Upper lobe of left lung (tissue), 6 donors: ENCODE data around the gene CBX2. TPM values are rescaled to one million over a fixed set of nuclear protein-coding genes. Genes with fewer than 3 reads are reported as not detected.

ENCODE experiments used
- ATAC-seq, 2 donors: fragments of 200-7000 bp; cut with Tn5 transposase; one replicate each; pipeline ENCODE4 v1.9.1; 2022; ENCODE audit warnings: mild to moderate bottlenecking in 2 of 2, moderate library complexity in 2 of 2; ENCODE audit not compliant: low FRiP score in 2 of 2
- DNase-seq, 2 donors: peaks; one replicate each; pipeline ENCODE4 v3.0.0-alpha.2; 2019 to 2020
- H3K27ac ChIP-seq, 4 donors: fragments of 200-600 bp; sonication (generic); one replicate each; pipeline ENCODE4 v1.5.1; 2016 to 2019
- H3K27me3 ChIP-seq, 4 donors: fragments of 200-600 bp; sonication (generic); one replicate each; pipeline ENCODE4 v1.5.1; 2017 to 2019
- H3K36me3 ChIP-seq, 4 donors: fragments of 200-600 bp; sonication (generic); one replicate each; pipeline ENCODE4 v1.5.1; 2016 to 2019
- H3K4me1 ChIP-seq, 4 donors: fragments of 200-600 bp; sonication (generic); one replicate each; pipeline ENCODE4 v1.5.1; 2018 to 2019
- H3K4me3 ChIP-seq, 4 donors: fragments of 200-600 bp; sonication (generic); one replicate each; pipeline ENCODE4 v1.5.1; 2017 to 2019; ENCODE audit warnings: mild to moderate bottlenecking in 2 of 4, moderate library complexity in 1 of 4
- H3K9me3 ChIP-seq, 4 donors: fragments of 200-600 bp; sonication (generic); one replicate each; pipeline ENCODE4 v1.5.1; 2018 to 2019
- CTCF ChIP-seq, 6 experiments: fragments of 450-650 bp in 4 of 6; fragments of 200-600 bp in 2 of 6; sonication (generic) in 2 of 6; IDR thresholded peaks; one replicate each; pipeline ENCODE4 v1.5.1; 2016 to 2019; ENCODE audit warnings: antibody characterized with exemption in 6 of 6
- EP300 ChIP-seq, 4 donors: sonication (generic); formaldehyde crosslinking; IDR thresholded peaks; one replicate each; pipeline ENCODE4 v1.5.1; 2017; ENCODE audit warnings: antibody characterized with exemption in 4 of 4, control low read depth in 2 of 4
- POLR2A ChIP-seq, 4 donors: fragments of 450-650 bp; IDR thresholded peaks; one replicate each; pipeline ENCODE4 v1.5.1; 2016 to 2017; ENCODE audit warnings: antibody characterized with exemption in 4 of 4, mild to moderate bottlenecking in 2 of 4
- POLR2AphosphoS5 ChIP-seq, 2 donors: sonication (generic); formaldehyde crosslinking; IDR thresholded peaks; one replicate each; pipeline ENCODE4 v1.5.1; 2017; ENCODE audit warnings: antibody characterized with exemption in 2 of 2
- WGBS, 2 donors: methylation state at CpG; one replicate each; pipeline ENCODE4 v1.1.5; 2017 to 2018; 5-methylcytosine and 5-hydroxymethylcytosine counted together
- total RNA-seq, 6 donors: library from RNA; depleted of rRNA in 4 of 6; stranded (reverse); fragments of >200 nt in 4 of 6; gene quantifications; one replicate each; pipeline versions ENCODE4 v1.1.0 to v1.2.1, GENCODE V29; 2016 to 2021
- donor health status: DM: no; HTN: no; CAD: no; lungs with moderate emphysema.
- donor health status: DM: no; HTN: yes; CAD: no; lungs with severe emphysema.

CBX2 gene
- total RNA-seq, 6 donors from 2014 or later, result 0.89 to 4.7 (median 1.5) TPM

- peaks cover 8 to 63% (median 49%) of the 10 kb centered on the region in 4 donors for H3K27me3 ChIP-seq
- DNase-seq (peak; percentile 66 to 93), ATAC-seq (peak; percentile 47 to 80)
- peaks cover 48 to 56% (median 50%) of the 10 kb centered on the region in 4 donors for H3K4me1 ChIP-seq
- H3K9me3 ChIP-seq, result peaks cover 0 to 4% (median 0%) of the 10 kb centered on the region in 4 donors
- WGBS, 2 donors, result 10% methylated on average over 74 of the region's 96 CpGs; no CpG with 5 or more reads in 1 of the 2 donors
- H3K4me3 ChIP-seq, result peak overlapping the region in 3 of 4 donors; percentile 16 to 36 (median 27)
- TF ChIP-seq CTCF (IDR thresholded peaks at IDR 0.05) (no peak), POLR2AphosphoS5 (IDR thresholded peaks at IDR 0.05) (no peak), EP300 (IDR thresholded peaks at IDR 0.05) (no peak), POLR2A (IDR thresholded peaks at IDR 0.05) (peak in 1 of 4 donors; percentile 42)
- H3K27ac ChIP-seq, result peak overlapping the region in 1 of 4 donors; percentile 27
- H3K36me3 ChIP-seq, result no peaks in the 10 kb centered on the region
Measured at GRCh38 chr17:79814974-79815835, 37.3 kb downstream of the CBX2 start.

GRCh38 chr17:79815836-79816461 lies 38.0 kb downstream of the CBX2 start:
- ATAC-seq (no peak), DNase-seq (no peak)
- H3K27me3 ChIP-seq, result peaks cover 8 to 56% (median 42%) of the 10 kb centered on the region in 4 donors
- TF ChIP-seq EP300 (IDR thresholded peaks at IDR 0.05), result no peak
- no peak for TF ChIP-seq POLR2A (IDR thresholded peaks at IDR 0.05)
- TF ChIP-seq POLR2AphosphoS5 (IDR thresholded peaks at IDR 0.05), result no peak
- TF ChIP-seq CTCF (IDR thresholded peaks at IDR 0.05), result no peak
- WGBS, 2 donors, result 60 to 87% methylated on average over 16 to 35 of the region's 41 CpGs
- H3K27ac ChIP-seq, result no peak overlapping the region
- H3K9me3 ChIP-seq, result peaks cover 0 to 4% (median 0%) of the 10 kb centered on the region in 4 donors
- H3K4me1 ChIP-seq, result peaks cover 42 to 49% (median 44%) of the 10 kb centered on the region in 4 donors
- H3K4me3 ChIP-seq, result no peak overlapping the region
- no peaks in the 10 kb centered on the region for H3K36me3 ChIP-seq

- WGBS, 2 donors, result 92 to 94% methylated on average over 9 to 12 of the region's 12 CpGs
- no peak for TF ChIP-seq CTCF (IDR thresholded peaks at IDR 0.05)
- no peak for TF ChIP-seq POLR2A (IDR thresholded peaks at IDR 0.05)
- no peak for TF ChIP-seq POLR2AphosphoS5 (IDR thresholded peaks at IDR 0.05)
- TF ChIP-seq EP300 (IDR thresholded peaks at IDR 0.05), result no peak
- peak in 1 of 2 donors; percentile 30 for DNase-seq
- H3K27ac ChIP-seq, result no peak overlapping the region
- peaks cover 21 to 26% (median 23%) of the 10 kb centered on the region in 4 donors for H3K4me1 ChIP-seq
- ATAC-seq, result no peak
- H3K4me3 ChIP-seq, result no peak overlapping the region
- H3K27me3 ChIP-seq, result peaks cover 3 to 33% (median 23%) of the 10 kb centered on the region in 4 donors
- H3K9me3 ChIP-seq, result no peaks in the 10 kb centered on the region
- no peaks in the 10 kb centered on the region for H3K36me3 ChIP-seq
Measured at GRCh38 chr17:79818026-79818758, 40.2 kb downstream of the CBX2 start.

GRCh38 chr17:79819085-79819484 lies 41.1 kb downstream of the CBX2 start:
- Histone ChIP-seq H3K4me1 (peaks cover 14 to 17% (median 16%) of the 10 kb centered on the region in 4 donors), H3K9me3 (no peaks in the 10 kb centered on the region), H3K4me3 (no peak overlapping the region), H3K36me3 (no peaks in the 10 kb centered on the region), H3K27ac (no peak overlapping the region), H3K27me3 (peaks cover 3 to 24% (median 16%) of the 10 kb centered on the region in 4 donors)
- DNase-seq (peak in 1 of 2 donors; percentile 19), ATAC-seq (no peak)
- TF ChIP-seq POLR2AphosphoS5 (IDR thresholded peaks at IDR 0.05) (no peak), CTCF (IDR thresholded peaks at IDR 0.05) (no peak), POLR2A (IDR thresholded peaks at IDR 0.05) (no peak), EP300 (IDR thresholded peaks at IDR 0.05) (no peak)
- 84 to 88% methylated on average over 5 of the region's 5 CpGs for WGBS, 2 donors
